GM19328 (cell line): ENCODE results near the gene COL4A3.
"Not testable (repeated sequence)": the region's sequence is repeated elsewhere in the genome, so short reads cannot be mapped to it uniquely, and the experiment has no call there.

Experiments
- ATAC-seq: cut with Tn5 transposase; IDR thresholded peaks from one replicate; pipeline ENCODE4 v1.9.1; 2021; ENCODE audit warnings: mild to moderate bottlenecking, moderate library complexity; ENCODE audit not compliant: unreplicated experiment

COL4A3 gene

GRCh38 chr2:227154986-227155774, 9.2 kb upstream of the COL4A3 start:
- no peak for ATAC-seq

- ATAC-seq = no peak
Observed at GRCh38 chr2:227160164-227160563, 4.3 kb upstream of the COL4A3 start.

- no peak for ATAC-seq
Observed at GRCh38 chr2:227161947-227162346, 2.5 kb upstream of the COL4A3 start.

- ATAC-seq = peak; percentile 56
Observed at GRCh38 chr2:227163485-227163997, 883 bp upstream of the COL4A3 start.

- ATAC-seq = peak; percentile 56
Observed at GRCh38 chr2:227164763-227165291, 403 bp downstream of the COL4A3 start.

GRCh38 chr2:227171779-227172178, 7.4 kb downstream of the COL4A3 start:
- not testable (repeated sequence) for ATAC-seq

- no peak for ATAC-seq
Observed at GRCh38 chr2:227177592-227178336, 13.3 kb downstream of the COL4A3 start.

GRCh38 chr2:227179988-227180685, 15.7 kb downstream of the COL4A3 start:
- ATAC-seq = no peak

- ATAC-seq = no peak
Observed at GRCh38 chr2:227180770-227181169, 16.3 kb downstream of the COL4A3 start.

GRCh38 chr2:227182765-227183164, 18.3 kb downstream of the COL4A3 start:
- ATAC-seq = no peak

- no peak for ATAC-seq
Observed at GRCh38 chr2:227183657-227184367, 19.4 kb downstream of the COL4A3 start.

- no peak for ATAC-seq
Observed at GRCh38 chr2:227185615-227186232, 21.3 kb downstream of the COL4A3 start.

- no peak for ATAC-seq
Observed at GRCh38 chr2:227186751-227187150, 22.3 kb downstream of the COL4A3 start.

GRCh38 chr2:227188292-227188691, 23.9 kb downstream of the COL4A3 start:
- ATAC-seq = peak; percentile 68

GRCh38 chr2:227191367-227191766, 26.9 kb downstream of the COL4A3 start:
- ATAC-seq = no peak

GRCh38 chr2:227192491-227192890, 28.1 kb downstream of the COL4A3 start:
- ATAC-seq = no peak

GRCh38 chr2:227194219-227194618, 29.8 kb downstream of the COL4A3 start:
- ATAC-seq = no peak

- no peak for ATAC-seq
Observed at GRCh38 chr2:227198866-227199265, 34.4 kb downstream of the COL4A3 start.

- no peak for ATAC-seq
Observed at GRCh38 chr2:227201771-227202170, 37.3 kb downstream of the COL4A3 start.

- ATAC-seq = no peak
Observed at GRCh38 chr2:227204452-227204851, 40.0 kb downstream of the COL4A3 start.
